Measurements from ENCODE around the gene PAX7. TPM values are rescaled to one million over a fixed set of nuclear protein-coding genes. Genes with fewer than 3 reads are reported as not detected.
"Not testable (repeated sequence)": the region's sequence is repeated elsewhere in the genome, so short reads cannot be mapped to it uniquely, and the experiment has no call there.

The PAX7 gene
- total RNA-seq, 3 donors from 2014 or later (not counting 1 experiment from before 2014, with no cell fraction given), result not detected

DNA sequence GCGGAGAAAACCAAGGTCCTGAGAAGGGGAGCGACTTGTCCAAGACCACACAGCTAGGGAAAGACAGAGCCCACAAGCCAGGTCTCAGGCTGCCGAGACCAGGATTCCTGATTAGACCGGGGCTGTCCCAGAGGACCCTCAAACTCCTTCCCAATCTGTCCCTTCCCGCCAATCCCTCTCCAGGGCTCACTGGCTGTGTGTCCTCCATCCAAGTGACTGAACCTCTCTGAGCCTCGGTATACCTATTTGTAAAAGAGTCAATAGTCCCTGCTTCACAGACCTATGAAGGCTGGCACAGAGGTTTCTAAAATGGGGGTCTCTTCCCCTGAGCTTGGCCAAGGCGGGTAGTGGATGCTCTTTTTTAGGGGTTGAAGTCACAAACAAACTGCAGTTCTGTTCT is 56.6 kb downstream of the PAX7 start:
- no peaks in the 10 kb centered on the region for H3K4me1 Mint-ChIP-seq
- no peaks in the 10 kb centered on the region for H3K36me3 ChIP-seq (ENCODE audit: control insufficient read depth, insufficient read depth, low read length)
- intact Hi-C loops (cut with micrococcal nuclease), result no loop called here
- no peaks in the 10 kb centered on the region for H3K36me3 Mint-ChIP-seq
- no peak for ATAC-seq
- 85% methylated on average over 7 of the region's 7 CpGs for WGBS (ENCODE audit: insufficient coverage)
- H3K4me3 ChIP-seq (ENCODE audit: low read length), result no peak overlapping the region
- no peak overlapping the region for H3K4me3 Mint-ChIP-seq
- H3K4me1 ChIP-seq (ENCODE audit: control insufficient read depth, insufficient read depth, low read length), result no peaks in the 10 kb centered on the region
- no peaks in the 10 kb centered on the region for H3K27me3 ChIP-seq (ENCODE audit: control insufficient read depth, insufficient read depth, low read length)
- H3K27ac ChIP-seq (ENCODE audit: low read length), result no peak overlapping the region
- H3K27ac Mint-ChIP-seq, result no peak overlapping the region
- H3K9me3 Mint-ChIP-seq, result no peaks in the 10 kb centered on the region
- no peak for DNase-seq
- TF ChIP-seq, protein P1, sequence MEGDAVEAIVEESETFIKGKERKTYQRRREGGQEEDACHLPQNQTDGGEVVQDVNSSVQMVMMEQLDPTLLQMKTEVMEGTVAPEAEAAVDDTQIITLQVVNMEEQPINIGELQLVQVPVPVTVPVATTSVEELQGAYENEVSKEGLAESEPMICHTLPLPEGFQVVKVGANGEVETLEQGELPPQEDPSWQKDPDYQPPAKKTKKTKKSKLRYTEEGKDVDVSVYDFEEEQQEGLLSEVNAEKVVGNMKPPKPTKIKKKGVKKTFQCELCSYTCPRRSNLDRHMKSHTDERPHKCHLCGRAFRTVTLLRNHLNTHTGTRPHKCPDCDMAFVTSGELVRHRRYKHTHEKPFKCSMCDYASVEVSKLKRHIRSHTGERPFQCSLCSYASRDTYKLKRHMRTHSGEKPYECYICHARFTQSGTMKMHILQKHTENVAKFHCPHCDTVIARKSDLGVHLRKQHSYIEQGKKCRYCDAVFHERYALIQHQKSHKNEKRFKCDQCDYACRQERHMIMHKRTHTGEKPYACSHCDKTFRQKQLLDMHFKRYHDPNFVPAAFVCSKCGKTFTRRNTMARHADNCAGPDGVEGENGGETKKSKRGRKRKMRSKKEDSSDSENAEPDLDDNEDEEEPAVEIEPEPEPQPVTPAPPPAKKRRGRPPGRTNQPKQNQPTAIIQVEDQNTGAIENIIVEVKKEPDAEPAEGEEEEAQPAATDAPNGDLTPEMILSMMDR (IDR thresholded peaks at IDR 0.05), result no peak
- peaks cover 10 to 22% of the 10 kb centered on the region in 2 donors for H3K27me3 Mint-ChIP-seq (ENCODE audit: low read depth in 2 of 2)
- no peaks in the 10 kb centered on the region for H3K9me3 ChIP-seq (ENCODE audit: control insufficient read depth, insufficient read depth, low read length)

DNA sequence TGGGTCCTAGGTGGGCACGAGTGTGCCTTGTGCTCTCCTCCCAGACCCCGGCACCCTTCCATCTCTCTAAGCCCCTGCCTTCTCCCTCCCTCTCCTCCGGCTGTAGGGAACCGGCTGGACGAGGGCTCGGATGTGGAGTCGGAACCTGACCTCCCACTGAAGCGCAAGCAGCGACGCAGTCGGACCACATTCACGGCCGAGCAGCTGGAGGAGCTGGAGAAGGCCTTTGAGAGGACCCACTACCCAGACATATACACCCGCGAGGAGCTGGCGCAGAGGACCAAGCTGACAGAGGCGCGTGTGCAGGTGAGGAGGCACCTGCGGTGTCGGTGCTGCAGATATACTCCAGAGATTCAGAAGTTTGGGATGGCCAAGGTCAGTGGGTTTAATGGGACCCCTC is 61.0 kb downstream of the PAX7 start:
- no peak for DNase-seq
- Mint-ChIP-seq H3K4me3 (no peak overlapping the region), H3K4me1 (no peaks in the 10 kb centered on the region), H3K27me3 (ENCODE audit: low read depth in 2 of 2) (peaks cover 23 to 29% of the 10 kb centered on the region in 2 donors), H3K27ac (no peak overlapping the region), H3K9me3 (no peaks in the 10 kb centered on the region), H3K36me3 (no peaks in the 10 kb centered on the region)
- no peaks in the 10 kb centered on the region for H3K9me3 ChIP-seq (ENCODE audit: control insufficient read depth, insufficient read depth, low read length)
- no peaks in the 10 kb centered on the region for H3K27me3 ChIP-seq (ENCODE audit: control insufficient read depth, insufficient read depth, low read length)
- H3K36me3 ChIP-seq (ENCODE audit: control insufficient read depth, insufficient read depth, low read length), result no peaks in the 10 kb centered on the region
- TF ChIP-seq, protein P1 (IDR thresholded peaks at IDR 0.05), result no peak
- intact Hi-C loops (cut with micrococcal nuclease), result no loop called here
- H3K27ac ChIP-seq (ENCODE audit: low read length), result no peak overlapping the region
- WGBS (ENCODE audit: insufficient coverage), result 85% methylated on average over 20 of the region's 20 CpGs
- no peak overlapping the region for H3K4me3 ChIP-seq (ENCODE audit: low read length)
- no peaks in the 10 kb centered on the region for H3K4me1 ChIP-seq (ENCODE audit: control insufficient read depth, insufficient read depth, low read length)
- no peak for ATAC-seq

DNA sequence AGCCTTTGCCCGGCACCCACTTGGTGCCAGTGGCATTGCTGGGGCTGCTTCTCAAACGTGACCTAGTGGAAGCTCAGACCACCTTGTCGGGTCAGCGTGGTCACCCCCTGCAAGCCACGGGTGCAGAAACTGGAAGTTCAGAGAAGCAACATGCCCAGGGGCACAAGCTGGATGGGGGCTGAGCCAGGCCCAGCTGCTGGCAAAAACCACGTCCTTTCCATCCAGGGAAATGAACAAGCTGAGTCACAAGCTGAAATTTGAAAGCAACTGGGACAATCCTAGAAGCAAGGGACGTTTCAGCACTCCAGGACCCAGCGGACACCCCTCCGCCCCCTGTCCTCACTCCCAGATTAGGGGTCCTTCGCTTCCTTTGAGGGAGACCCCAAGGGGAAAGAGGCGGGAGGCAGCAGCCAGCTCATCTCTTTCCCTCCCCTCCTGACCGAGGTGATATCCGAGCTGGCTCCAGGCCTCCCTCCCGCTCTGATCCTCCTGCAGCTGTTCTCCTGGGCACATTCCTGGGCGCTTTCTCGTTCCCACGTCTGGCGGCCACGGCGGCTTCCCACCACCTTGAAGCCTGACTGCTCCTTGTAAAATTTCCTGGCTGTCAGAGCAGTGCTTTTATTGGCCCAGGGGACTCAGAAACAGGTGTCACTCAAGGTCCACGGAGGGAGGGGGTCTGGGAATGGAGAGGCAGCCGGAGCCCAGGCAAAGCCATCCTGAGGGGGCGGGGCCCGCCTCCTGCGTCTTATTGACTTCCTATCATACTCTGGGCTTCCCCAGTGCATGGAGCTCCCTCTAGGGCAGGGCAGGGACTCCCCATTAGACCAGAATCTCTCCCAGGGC is 62.8 kb downstream of the PAX7 start:
- no peak overlapping the region for H3K27ac ChIP-seq (ENCODE audit: low read length)
- H3K4me1 ChIP-seq (ENCODE audit: control insufficient read depth, insufficient read depth, low read length), result no peaks in the 10 kb centered on the region
- no peaks in the 10 kb centered on the region for H3K36me3 Mint-ChIP-seq
- ATAC-seq (no peak), DNase-seq (no peak)
- no peak overlapping the region for H3K27ac Mint-ChIP-seq
- TF ChIP-seq, protein P1 (IDR thresholded peaks at IDR 0.05), result no peak
- H3K27me3 Mint-ChIP-seq (ENCODE audit: low read depth in 2 of 2), result peaks cover 25 to 27% of the 10 kb centered on the region in 2 donors
- no peak overlapping the region for H3K4me3 ChIP-seq (ENCODE audit: low read length)
- H3K36me3 ChIP-seq (ENCODE audit: control insufficient read depth, insufficient read depth, low read length), result no peaks in the 10 kb centered on the region
- no peak overlapping the region for H3K4me3 Mint-ChIP-seq
- 23% methylated on average over 25 of the region's 25 CpGs for WGBS (ENCODE audit: insufficient coverage)
- intact Hi-C loops (cut with micrococcal nuclease), result no loop called here
- no peaks in the 10 kb centered on the region for H3K4me1 Mint-ChIP-seq
- no peaks in the 10 kb centered on the region for H3K9me3 ChIP-seq (ENCODE audit: control insufficient read depth, insufficient read depth, low read length)
- no peaks in the 10 kb centered on the region for H3K9me3 Mint-ChIP-seq
- H3K27me3 ChIP-seq (ENCODE audit: control insufficient read depth, insufficient read depth, low read length), result no peaks in the 10 kb centered on the region

DNA sequence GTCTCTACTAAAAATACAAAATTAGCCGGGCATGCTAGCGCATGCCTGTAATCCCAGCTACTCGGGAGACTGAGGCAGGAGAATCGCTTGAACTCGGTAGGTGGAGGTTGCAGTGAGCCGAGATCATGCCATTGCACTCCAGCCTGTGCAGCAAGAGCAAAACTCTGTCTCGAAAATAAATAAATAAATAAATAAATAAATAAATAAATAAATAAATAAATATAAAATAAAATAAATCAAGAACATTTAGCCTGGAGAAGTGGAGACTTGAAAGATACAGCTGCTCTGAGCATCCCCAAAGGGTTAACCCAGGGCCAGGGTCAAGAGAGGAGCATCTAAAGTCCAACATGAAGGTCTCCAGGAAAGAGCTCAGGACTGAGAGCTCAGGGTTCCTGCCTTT is 63.6 kb downstream of the PAX7 start:
- DNase-seq; H3K9me3 Mint-ChIP-seq; H3K36me3 Mint-ChIP-seq; ATAC-seq; H3K27ac ChIP-seq (ENCODE audit: low read length); H3K9me3 ChIP-seq (ENCODE audit: control insufficient read depth, insufficient read depth, low read length); H3K4me1 ChIP-seq (ENCODE audit: control insufficient read depth, insufficient read depth, low read length); H3K4me1 Mint-ChIP-seq; H3K4me3 ChIP-seq (ENCODE audit: low read length); H3K27ac Mint-ChIP-seq; H3K4me3 Mint-ChIP-seq; H3K27me3 ChIP-seq (ENCODE audit: control insufficient read depth, insufficient read depth, low read length); H3K36me3 ChIP-seq (ENCODE audit: control insufficient read depth, insufficient read depth, low read length); intact Hi-C loops (cut with micrococcal nuclease): not testable (repeated sequence)
- peaks cover 31% of the 10 kb centered on the region in 2 donors for H3K27me3 Mint-ChIP-seq (ENCODE audit: low read depth in 2 of 2)
- 90% methylated on average over 6 of the region's 7 CpGs for WGBS (ENCODE audit: insufficient coverage)
